ENCODE data around the gene MAP4K1. TPM values are rescaled to one million over a fixed set of nuclear protein-coding genes. Genes with fewer than 3 reads are reported as not detected.
A peak's percentile ranks its signal among the peaks of the same experiment; 100 is the strongest.
"Not testable (repeated sequence)": the region's sequence is repeated elsewhere in the genome, so short reads cannot be mapped to it uniquely, and the experiment has no call there.

The MAP4K1 gene
- total and polyA plus RNA-seq, 7 donors, result 0.36 to 1.4 (median 0.68) TPM

DNA sequence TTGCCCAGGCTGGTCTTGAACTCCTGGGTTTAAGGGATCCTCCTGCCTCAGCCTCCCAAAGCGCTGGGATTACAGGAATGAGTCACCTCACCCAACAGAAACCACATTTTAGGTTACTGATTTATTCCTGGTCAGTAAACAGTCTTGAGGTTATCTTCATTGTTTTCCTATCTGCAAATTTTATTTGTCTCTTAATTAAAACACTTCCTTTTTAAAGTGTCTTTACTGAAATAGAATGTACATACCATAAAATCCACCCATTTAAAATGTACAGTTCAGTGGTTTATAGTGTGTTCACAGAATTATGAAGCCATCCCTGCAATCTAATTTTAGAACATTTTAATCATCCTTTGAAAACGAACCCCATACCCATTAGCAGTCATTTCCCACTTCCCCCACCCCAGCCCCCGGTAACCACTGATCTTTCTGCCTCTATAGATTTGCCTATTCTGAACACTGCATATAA, 63.0 kb downstream of the MAP4K1 start:
- Histone ChIP-seq H3K9me3 (no peaks in the 10 kb centered on the region), H3K27me3 (ENCODE audit: insufficient read depth in 3 of 3, low read length in 2 of 3) (no peaks in the 10 kb centered on the region), H3K4me3 (no peak overlapping the region), H3K4me1 (no peaks in the 10 kb centered on the region), H3K36me3 (ENCODE audit: insufficient read depth in 1 of 2, low read depth in 1 of 2) (peaks cover 0 to 99% of the 10 kb centered on the region in 2 donors), H3K27ac (no peak overlapping the region)
- no peak for DNase-seq
- no peak for ATAC-seq
- intact Hi-C loops (cut with DNase I), result no loop called here
- 66 to 76% (median 71%) methylated on average over 3 of the region's 3 CpGs for WGBS, 3 donors
- TF ChIP-seq, protein P1, sequence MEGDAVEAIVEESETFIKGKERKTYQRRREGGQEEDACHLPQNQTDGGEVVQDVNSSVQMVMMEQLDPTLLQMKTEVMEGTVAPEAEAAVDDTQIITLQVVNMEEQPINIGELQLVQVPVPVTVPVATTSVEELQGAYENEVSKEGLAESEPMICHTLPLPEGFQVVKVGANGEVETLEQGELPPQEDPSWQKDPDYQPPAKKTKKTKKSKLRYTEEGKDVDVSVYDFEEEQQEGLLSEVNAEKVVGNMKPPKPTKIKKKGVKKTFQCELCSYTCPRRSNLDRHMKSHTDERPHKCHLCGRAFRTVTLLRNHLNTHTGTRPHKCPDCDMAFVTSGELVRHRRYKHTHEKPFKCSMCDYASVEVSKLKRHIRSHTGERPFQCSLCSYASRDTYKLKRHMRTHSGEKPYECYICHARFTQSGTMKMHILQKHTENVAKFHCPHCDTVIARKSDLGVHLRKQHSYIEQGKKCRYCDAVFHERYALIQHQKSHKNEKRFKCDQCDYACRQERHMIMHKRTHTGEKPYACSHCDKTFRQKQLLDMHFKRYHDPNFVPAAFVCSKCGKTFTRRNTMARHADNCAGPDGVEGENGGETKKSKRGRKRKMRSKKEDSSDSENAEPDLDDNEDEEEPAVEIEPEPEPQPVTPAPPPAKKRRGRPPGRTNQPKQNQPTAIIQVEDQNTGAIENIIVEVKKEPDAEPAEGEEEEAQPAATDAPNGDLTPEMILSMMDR (IDR thresholded peaks at IDR 0.05), result no peak

DNA sequence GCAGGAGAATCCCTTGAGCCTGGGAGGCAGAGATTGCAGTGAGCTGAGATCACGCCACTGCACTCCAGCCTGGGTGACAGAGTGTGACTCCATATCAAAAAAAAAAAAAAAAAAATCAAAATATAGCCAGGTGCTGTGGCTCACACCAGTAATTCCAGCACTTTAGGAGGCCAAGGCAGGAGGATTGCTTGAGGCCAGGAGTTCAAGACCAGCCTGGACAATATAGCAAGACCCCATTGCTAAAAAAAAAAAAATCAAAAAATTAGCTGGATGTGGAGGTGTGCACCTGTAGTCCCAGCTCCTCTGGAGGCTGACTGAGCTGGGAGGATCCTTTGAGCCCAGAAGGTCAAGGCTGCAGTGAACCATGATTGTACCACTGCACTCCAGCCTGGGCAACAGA, 64.5 kb downstream of the MAP4K1 start:
- H3K27ac ChIP-seq; H3K4me1 ChIP-seq; H3K27me3 ChIP-seq (ENCODE audit: insufficient read depth in 3 of 3, low read length in 2 of 3); DNase-seq; H3K9me3 ChIP-seq; H3K4me3 ChIP-seq; ATAC-seq; intact Hi-C loops (cut with DNase I): not testable (repeated sequence)
- peaks cover 0 to 98% of the 10 kb centered on the region in 2 donors for H3K36me3 ChIP-seq (ENCODE audit: insufficient read depth in 1 of 2, low read depth in 1 of 2)
- 94 to 100% (median 95%) methylated on average over 1 of the region's 1 CpG for WGBS, 3 donors

- peak overlapping the region; percentile 30 for H3K27ac ChIP-seq
- H3K4me3 ChIP-seq, result no peak overlapping the region
- ATAC-seq (peak in 3 of 4 donors; percentile 23 to 43 (median 39)), DNase-seq (peak in 1 of 2 donors; percentile 39)
- H3K36me3 ChIP-seq (ENCODE audit: insufficient read depth in 1 of 2, low read depth in 1 of 2), result peaks cover 0 to 98% of the 10 kb centered on the region in 2 donors
- TF ChIP-seq, protein P1 (IDR thresholded peaks at IDR 0.05), result no peak
- H3K27me3 ChIP-seq (ENCODE audit: insufficient read depth in 3 of 3, low read length in 2 of 3), result no peaks in the 10 kb centered on the region
- intact Hi-C loops (cut with DNase I), result no loop called here
- no peaks in the 10 kb centered on the region for H3K9me3 ChIP-seq
- 65 to 72% (median 66%) methylated on average over 6 of the region's 6 CpGs for WGBS, 3 donors
- no peaks in the 10 kb centered on the region for H3K4me1 ChIP-seq
Measured at GRCh38 chr19:38551450-38551813, 66.3 kb downstream of the MAP4K1 start.

- H3K4me1 ChIP-seq, result no peaks in the 10 kb centered on the region
- intact Hi-C loops (cut with DNase I), result no loop called here
- no peaks in the 10 kb centered on the region for H3K27me3 ChIP-seq (ENCODE audit: insufficient read depth in 3 of 3, low read length in 2 of 3)
- 73 to 82% (median 78%) methylated on average over 3 of the region's 3 CpGs for WGBS, 3 donors
- H3K4me3 ChIP-seq, result no peak overlapping the region
- H3K9me3 ChIP-seq, result no peaks in the 10 kb centered on the region
- no peak overlapping the region for H3K27ac ChIP-seq
- peaks cover 0 to 98% of the 10 kb centered on the region in 2 donors for H3K36me3 ChIP-seq (ENCODE audit: insufficient read depth in 1 of 2, low read depth in 1 of 2)
- ATAC-seq (peak; percentile 20 to 37 (median 30)), DNase-seq (peak in 1 of 2 donors; percentile 29)
- TF ChIP-seq, protein P1 (IDR thresholded peaks at IDR 0.05), result no peak
Measured at GRCh38 chr19:38550376-38550775, 67.4 kb downstream of the MAP4K1 start.

- H3K36me3 ChIP-seq (ENCODE audit: insufficient read depth in 1 of 2, low read depth in 1 of 2), result peaks cover 0 to 98% of the 10 kb centered on the region in 2 donors
- WGBS, 3 donors, result 52 to 70% (median 57%) methylated on average over 4 of the region's 4 CpGs
- no peaks in the 10 kb centered on the region for H3K4me1 ChIP-seq
- ATAC-seq (no peak), DNase-seq (no peak)
- H3K4me3 ChIP-seq, result no peak overlapping the region
- H3K27me3 ChIP-seq (ENCODE audit: insufficient read depth in 3 of 3, low read length in 2 of 3), result no peaks in the 10 kb centered on the region
- TF ChIP-seq, protein P1 (IDR thresholded peaks at IDR 0.05), result no peak
- intact Hi-C loops (cut with DNase I), result no loop called here
- H3K27ac ChIP-seq, result no peak overlapping the region
- H3K9me3 ChIP-seq, result no peaks in the 10 kb centered on the region
Measured at GRCh38 chr19:38549942-38550341, 67.8 kb downstream of the MAP4K1 start.
